Neutrophil (primary cell): Measurements from ENCODE around the gene CD1C.

Experiments
- H3K27ac ChIP-seq: fragments of 200-600 bp; sonication (generic); 2 replicates; pipeline ENCODE4 v1.5.1; 2016; ENCODE audit warnings: mild to moderate bottlenecking, moderate library complexity
- H3K27me3 ChIP-seq: fragments of 200-600 bp; sonication (generic); 2 replicates; pipeline ENCODE4 v1.6.0; 2016; ENCODE audit warnings: mild to moderate bottlenecking
- H3K36me3 ChIP-seq: fragments of 200-600 bp; sonication (generic); 2 replicates; pipeline ENCODE4 v1.5.1; 2017
- H3K4me1 ChIP-seq, 2 experiments: fragments of 200-600 bp in 1 of 2; sonication (generic) in 1 of 2; 1 replicate in 1 of 2; 2 replicates in 1 of 2; pipeline versions ENCODE4 v1.5.1 to v1.6.1; 2013 to 2016; ENCODE audit warnings: low read depth in 1 of 2, low read length in 1 of 2, mild to moderate bottlenecking in 1 of 2, moderate library complexity in 1 of 2; ENCODE audit not compliant: control insufficient read depth in 1 of 2, insufficient read depth in 1 of 2
- H3K4me3 ChIP-seq, 2 experiments: fragments of 200-600 bp in 1 of 2; sonication (generic) in 1 of 2; 1 replicate in 1 of 2; 2 replicates in 1 of 2; pipeline ENCODE4 v1.5.1; 2013 to 2016; ENCODE audit warnings: low read depth in 1 of 2, low read length in 1 of 2, mild to moderate bottlenecking in 1 of 2, moderate library complexity in 1 of 2
- H3K9me3 ChIP-seq: fragments of 200-600 bp; sonication (generic); 2 replicates; pipeline ENCODE4 v1.5.1; 2016
- TF ChIP-seq, protein P1 (sequence below): fragments of 200-600 bp; sonication (generic); IDR thresholded peaks from 2 replicates; pipeline ENCODE4 v1.5.1; 2016; ENCODE audit warnings: antibody characterized with exemption

CD1C gene

DNA sequence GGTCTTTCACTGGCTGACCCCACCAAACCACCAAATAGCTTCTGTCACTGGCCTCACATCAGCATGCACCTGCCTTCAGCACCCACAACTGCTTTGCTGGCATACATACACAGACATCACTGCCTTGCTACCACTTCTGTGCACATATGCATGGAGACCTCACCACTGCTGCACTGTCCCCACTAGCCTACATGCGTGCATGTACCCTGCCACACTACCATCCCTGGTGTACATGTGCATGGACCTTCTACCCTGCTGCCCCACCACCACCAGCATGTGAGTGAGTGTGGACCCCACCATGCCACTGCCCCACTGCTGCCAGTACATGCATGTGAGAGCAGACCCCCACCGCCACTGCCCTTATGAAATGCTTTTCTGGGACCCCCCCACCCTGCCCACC, 6.1 kb downstream of the CD1C start:
- no peak overlapping the region for H3K27ac ChIP-seq
- no peaks in the 10 kb centered on the region for H3K4me1 ChIP-seq
- H3K36me3 ChIP-seq = no peaks in the 10 kb centered on the region
- no peaks in the 10 kb centered on the region for H3K9me3 ChIP-seq
- H3K27me3 ChIP-seq = peaks cover 7% of the 10 kb centered on the region
- TF ChIP-seq, protein P1, sequence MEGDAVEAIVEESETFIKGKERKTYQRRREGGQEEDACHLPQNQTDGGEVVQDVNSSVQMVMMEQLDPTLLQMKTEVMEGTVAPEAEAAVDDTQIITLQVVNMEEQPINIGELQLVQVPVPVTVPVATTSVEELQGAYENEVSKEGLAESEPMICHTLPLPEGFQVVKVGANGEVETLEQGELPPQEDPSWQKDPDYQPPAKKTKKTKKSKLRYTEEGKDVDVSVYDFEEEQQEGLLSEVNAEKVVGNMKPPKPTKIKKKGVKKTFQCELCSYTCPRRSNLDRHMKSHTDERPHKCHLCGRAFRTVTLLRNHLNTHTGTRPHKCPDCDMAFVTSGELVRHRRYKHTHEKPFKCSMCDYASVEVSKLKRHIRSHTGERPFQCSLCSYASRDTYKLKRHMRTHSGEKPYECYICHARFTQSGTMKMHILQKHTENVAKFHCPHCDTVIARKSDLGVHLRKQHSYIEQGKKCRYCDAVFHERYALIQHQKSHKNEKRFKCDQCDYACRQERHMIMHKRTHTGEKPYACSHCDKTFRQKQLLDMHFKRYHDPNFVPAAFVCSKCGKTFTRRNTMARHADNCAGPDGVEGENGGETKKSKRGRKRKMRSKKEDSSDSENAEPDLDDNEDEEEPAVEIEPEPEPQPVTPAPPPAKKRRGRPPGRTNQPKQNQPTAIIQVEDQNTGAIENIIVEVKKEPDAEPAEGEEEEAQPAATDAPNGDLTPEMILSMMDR = no peak
- H3K4me3 ChIP-seq = no peak overlapping the region

DNA sequence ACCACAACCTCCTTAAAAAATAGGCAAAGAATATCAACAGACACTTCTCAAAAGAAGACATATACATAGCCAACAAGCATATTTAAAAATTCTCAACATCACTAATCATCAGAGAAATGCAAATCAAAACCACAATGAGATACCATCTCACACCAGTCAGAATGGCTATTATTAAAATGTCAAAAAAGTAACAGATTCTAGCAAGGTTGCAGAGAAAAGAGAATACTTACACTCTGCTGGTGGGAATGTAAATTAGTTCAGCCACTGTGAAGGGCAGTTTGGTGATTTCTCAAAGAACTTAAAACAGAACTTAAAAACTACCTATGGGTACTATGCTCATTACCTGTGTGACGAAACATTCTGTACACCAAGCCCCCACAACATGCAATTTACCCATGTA, 20.9 kb downstream of the CD1C start:
- H3K4me3 ChIP-seq = no peak overlapping the region
- TF ChIP-seq, protein P1 = no peak
- H3K9me3 ChIP-seq = no peaks in the 10 kb centered on the region
- no peaks in the 10 kb centered on the region for H3K27me3 ChIP-seq
- no peaks in the 10 kb centered on the region for H3K4me1 ChIP-seq
- H3K27ac ChIP-seq = no peak overlapping the region
- no peaks in the 10 kb centered on the region for H3K36me3 ChIP-seq

DNA sequence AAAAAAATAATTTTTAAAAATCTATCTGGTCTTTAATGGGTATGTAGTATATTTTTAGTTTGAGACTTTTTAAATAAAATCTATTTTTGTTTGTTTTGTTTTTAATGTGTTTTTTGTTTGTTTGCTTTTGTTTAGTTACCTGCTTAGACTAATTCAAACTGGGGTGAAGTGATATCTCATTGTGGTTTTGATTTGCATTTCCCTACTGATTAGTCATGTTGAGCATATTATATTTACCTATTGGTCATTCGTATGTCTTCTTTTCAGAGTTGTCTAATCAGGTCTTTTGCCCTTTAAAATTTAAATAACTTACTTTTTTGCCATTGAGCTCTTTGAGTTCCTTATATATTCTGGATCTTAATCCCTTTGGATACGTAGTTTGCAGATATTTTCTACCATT, 21.3 kb downstream of the CD1C start:
- H3K4me1 ChIP-seq = no peaks in the 10 kb centered on the region
- no peaks in the 10 kb centered on the region for H3K9me3 ChIP-seq
- H3K36me3 ChIP-seq = no peaks in the 10 kb centered on the region
- no peak overlapping the region for H3K4me3 ChIP-seq
- no peaks in the 10 kb centered on the region for H3K27me3 ChIP-seq
- TF ChIP-seq, protein P1 = no peak
- H3K27ac ChIP-seq = no peak overlapping the region

DNA sequence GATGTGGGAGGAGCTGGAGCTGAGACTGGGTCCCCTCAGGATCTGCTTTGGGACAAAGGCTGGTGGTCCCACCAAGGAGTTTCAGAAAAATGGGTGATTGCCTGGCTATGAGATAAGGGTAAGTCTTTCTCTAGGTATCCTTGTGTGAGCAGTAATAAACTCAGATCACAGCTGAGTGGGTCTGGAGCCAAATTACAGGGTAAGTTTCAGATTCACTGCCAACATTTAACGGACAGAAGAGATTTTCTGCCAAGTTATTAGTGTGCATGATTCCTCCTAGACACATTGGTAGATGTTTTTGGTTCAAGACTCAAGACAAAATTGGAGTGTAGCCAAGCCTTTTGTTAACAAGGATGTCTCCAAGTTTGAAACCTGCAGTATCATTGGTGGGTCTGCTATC, 34.1 kb downstream of the CD1C start:
- H3K27ac ChIP-seq = no peak overlapping the region
- TF ChIP-seq, protein P1 = no peak
- H3K9me3 ChIP-seq = no peaks in the 10 kb centered on the region
- no peaks in the 10 kb centered on the region for H3K36me3 ChIP-seq
- H3K4me3 ChIP-seq = no peak overlapping the region
- H3K4me1 ChIP-seq = no peaks in the 10 kb centered on the region
- peaks cover 7% of the 10 kb centered on the region for H3K27me3 ChIP-seq

DNA sequence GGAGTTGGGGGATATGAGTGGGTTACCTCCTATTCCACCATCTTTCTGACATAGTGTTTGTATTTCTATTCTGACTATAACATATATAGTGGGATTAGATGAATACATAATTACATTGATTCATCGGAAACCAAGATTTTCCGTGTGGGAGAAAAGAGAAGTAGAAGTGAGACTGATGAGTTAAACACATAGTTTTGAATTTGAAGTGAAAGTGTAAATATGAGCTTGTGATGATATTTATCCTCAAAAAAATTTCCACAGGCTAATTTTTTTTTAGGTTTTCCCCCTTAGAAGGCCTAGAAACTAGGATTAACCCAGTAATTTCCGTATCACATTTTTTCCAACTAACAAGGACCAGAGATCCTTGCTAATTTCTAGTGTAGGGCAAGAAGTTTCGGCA, 34.7 kb downstream of the CD1C start:
- H3K9me3 ChIP-seq = no peaks in the 10 kb centered on the region
- TF ChIP-seq, protein P1 = no peak

DNA sequence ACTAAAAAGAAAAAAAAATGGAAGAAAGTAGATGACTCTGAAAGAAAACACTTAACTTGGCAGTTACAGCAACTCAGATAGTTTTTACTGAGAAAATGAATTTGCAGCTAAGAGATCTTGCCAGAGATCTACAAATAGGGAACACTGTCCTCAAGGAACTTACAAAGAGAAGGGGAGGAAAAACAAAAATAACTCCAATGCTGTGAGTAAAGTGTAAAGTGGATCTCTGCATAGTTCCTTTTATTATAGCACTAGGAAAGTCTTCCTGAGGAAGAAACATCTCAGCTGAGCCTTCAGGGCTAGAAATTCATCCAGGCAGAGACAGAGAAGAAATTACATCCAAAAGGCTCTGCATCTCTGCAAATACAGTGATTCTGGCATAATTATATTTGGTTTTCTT, 37.8 kb downstream of the CD1C start:
- Histone ChIP-seq H3K27ac (no peak overlapping the region), H3K4me3 (no peak overlapping the region), H3K27me3 (peaks cover 28% of the 10 kb centered on the region), H3K36me3 (no peaks in the 10 kb centered on the region), H3K4me1 (no peaks in the 10 kb centered on the region), H3K9me3 (no peaks in the 10 kb centered on the region)
- TF ChIP-seq, protein P1 = no peak

More for the DNA sequence above, 34.7 kb downstream of the CD1C start:
- peaks cover 7% of the 10 kb centered on the region for H3K27me3 ChIP-seq
- H3K4me3 ChIP-seq = no peak overlapping the region
- no peak overlapping the region for H3K27ac ChIP-seq
- no peaks in the 10 kb centered on the region for H3K36me3 ChIP-seq
- H3K4me1 ChIP-seq = no peaks in the 10 kb centered on the region
